ENCODE measurements around the gene BTN1A1. TPM values are rescaled to one million over a fixed set of nuclear protein-coding genes. Genes with fewer than 3 reads are reported as not detected.
A peak's percentile ranks its signal among the peaks of the same experiment; 100 is the strongest.
"Not testable (repeated sequence)": the region's sequence is repeated elsewhere in the genome, so short reads cannot be mapped to it uniquely, and the experiment has no call there.

The BTN1A1 gene
- total RNA-seq, 4 donors from 2014 or later: not detected

DNA sequence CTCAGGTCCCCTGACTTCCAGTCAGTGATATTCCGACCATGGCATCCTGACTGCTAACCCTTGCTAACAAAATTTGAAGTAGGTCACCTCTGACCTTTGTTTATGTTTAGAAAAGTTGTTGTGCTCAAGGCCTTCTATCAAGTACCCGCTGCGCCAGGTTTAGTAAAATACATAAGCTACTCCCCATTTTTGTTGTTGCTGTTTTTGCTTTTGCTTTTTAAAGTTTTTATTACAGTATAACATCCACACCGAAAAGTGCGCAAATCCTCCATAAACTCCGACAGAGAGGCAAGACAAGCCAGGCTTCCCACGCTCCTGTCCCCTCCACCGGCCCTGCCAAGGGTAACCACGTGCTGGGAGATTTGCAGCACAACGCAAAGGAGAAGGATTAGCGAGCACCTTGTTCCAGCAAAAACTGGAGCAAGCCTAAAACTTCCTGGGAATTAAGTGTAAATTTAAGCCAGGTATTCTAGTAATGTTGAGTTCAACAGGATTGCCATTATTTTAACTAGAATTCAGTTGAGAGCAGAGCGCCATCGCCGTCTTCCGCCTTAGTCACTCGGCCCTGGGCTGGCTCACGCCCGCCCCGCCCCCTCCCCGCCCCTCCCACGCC, 20.2 kb downstream of the BTN1A1 start:
- DNase-seq (ENCODE audit: low spot score in 2 of 2): peak in 1 of 2 donors; percentile 56
- H3K4me3 ChIP-seq (ENCODE audit: low read depth, poor library complexity, severe bottlenecking): no peak overlapping the region
- WGBS, 2 donors: 18% methylated on average over 17 to 18 of the region's 21 CpGs
- TF ChIP-seq, protein P1, sequence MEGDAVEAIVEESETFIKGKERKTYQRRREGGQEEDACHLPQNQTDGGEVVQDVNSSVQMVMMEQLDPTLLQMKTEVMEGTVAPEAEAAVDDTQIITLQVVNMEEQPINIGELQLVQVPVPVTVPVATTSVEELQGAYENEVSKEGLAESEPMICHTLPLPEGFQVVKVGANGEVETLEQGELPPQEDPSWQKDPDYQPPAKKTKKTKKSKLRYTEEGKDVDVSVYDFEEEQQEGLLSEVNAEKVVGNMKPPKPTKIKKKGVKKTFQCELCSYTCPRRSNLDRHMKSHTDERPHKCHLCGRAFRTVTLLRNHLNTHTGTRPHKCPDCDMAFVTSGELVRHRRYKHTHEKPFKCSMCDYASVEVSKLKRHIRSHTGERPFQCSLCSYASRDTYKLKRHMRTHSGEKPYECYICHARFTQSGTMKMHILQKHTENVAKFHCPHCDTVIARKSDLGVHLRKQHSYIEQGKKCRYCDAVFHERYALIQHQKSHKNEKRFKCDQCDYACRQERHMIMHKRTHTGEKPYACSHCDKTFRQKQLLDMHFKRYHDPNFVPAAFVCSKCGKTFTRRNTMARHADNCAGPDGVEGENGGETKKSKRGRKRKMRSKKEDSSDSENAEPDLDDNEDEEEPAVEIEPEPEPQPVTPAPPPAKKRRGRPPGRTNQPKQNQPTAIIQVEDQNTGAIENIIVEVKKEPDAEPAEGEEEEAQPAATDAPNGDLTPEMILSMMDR (IDR thresholded peaks at IDR 0.05): no peak
- no peak for TF ChIP-seq POLR2A (IDR thresholded peaks at IDR 0.05)
- intact Hi-C loops (cut with DNase I; ENCODE audit: low total_unique reads): no loop called here

DNA sequence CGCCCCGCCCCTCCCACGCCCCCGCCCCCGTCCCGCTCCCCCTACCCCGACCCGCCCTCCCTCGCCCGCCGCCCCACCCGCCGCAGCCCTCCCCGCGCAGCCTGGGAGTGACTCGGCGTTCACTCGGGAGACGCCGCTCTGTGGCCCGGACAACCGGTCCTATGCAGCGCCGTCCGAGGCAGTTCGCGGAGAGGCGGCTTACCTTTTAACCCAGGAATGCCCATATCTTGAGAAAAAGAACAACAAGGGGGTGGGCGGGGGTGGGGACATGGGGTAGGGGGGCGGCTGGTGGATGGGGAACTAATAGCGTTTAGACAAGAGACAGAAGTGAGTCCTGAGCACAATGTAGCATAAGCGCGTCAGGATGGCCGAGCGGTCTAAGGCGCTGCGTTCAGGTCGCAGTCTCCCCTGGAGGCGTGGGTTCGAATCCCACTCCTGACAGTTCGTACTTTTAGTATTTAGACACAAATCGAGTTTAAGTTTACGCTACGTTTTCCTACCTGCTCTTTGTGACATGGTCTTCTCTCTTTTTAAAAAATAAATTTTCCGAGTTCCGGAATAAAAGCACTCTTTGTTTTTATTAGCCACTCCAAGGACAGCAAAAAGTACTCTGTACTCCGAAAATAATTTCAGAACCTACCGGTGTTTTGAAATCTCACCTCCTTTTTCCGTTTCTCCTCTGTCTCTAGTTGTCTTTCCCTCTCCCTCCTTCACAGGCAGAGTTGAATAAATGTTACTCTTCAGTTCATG, 20.9 kb downstream of the BTN1A1 start:
- no peak for TF ChIP-seq POLR2A (IDR thresholded peaks at IDR 0.05)
- TF ChIP-seq, protein P1 (IDR thresholded peaks at IDR 0.05): no peak
- intact Hi-C loops (cut with DNase I; ENCODE audit: low total_unique reads): no loop called here
- DNase-seq (ENCODE audit: low spot score in 2 of 2): peak; percentile 89 to 97
- WGBS, 2 donors: 0 to 1% methylated on average over 29 to 37 of the region's 49 CpGs
- H3K4me3 ChIP-seq (ENCODE audit: low read depth, poor library complexity, severe bottlenecking): peak overlapping the region; percentile 60

DNA sequence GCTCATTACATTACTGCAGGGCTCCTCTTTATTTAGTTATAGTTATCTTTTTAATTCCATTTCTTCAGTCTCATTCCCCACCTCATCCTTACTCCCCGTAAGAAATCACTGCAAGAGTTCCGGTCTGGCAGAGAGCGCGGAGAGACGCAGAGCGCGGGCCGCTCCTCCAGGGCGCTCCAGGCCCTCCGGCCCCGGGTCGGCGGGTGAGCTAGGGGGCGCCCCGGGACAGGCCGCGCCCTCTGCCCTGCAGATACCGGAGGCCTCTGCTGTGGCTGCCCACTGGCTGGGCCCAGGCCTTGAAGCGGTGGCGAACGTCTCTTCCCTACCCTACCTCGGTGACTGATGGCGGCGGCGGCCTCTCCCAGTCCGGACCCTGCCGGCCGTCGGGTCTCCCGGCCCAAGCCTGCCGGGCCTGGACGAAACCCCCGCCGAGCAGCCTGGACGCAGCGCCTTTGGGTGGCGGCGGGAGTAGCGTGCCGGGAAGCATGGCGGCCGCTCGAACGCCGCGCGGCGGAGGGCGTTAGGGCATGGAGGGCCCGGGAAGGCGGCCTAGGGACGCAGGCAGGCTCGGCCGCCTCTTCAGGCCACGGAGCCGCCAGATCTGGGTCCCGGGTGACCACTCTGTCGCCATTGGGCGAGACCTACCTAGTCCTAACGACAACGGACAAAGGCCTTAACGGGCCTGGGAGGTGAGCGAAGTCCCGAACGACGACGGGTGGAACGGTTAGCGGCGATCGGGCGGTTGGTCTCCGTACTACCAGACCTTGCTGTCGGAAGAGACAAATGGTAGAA, 21.7 kb downstream of the BTN1A1 start:
- WGBS, 2 donors: 4 to 10% methylated on average over 39 to 50 of the region's 74 CpGs
- peak; percentile 65 to 96 for DNase-seq (ENCODE audit: low spot score in 2 of 2)
- intact Hi-C loops (cut with DNase I; ENCODE audit: low total_unique reads): no loop called here
- peak overlapping the region; percentile 60 for H3K4me3 ChIP-seq (ENCODE audit: low read depth, poor library complexity, severe bottlenecking)
- TF ChIP-seq, protein P1 (IDR thresholded peaks at IDR 0.05): no peak
- TF ChIP-seq POLR2A (IDR thresholded peaks at IDR 0.05): peak in 1 of 2 donors; percentile 34

DNA sequence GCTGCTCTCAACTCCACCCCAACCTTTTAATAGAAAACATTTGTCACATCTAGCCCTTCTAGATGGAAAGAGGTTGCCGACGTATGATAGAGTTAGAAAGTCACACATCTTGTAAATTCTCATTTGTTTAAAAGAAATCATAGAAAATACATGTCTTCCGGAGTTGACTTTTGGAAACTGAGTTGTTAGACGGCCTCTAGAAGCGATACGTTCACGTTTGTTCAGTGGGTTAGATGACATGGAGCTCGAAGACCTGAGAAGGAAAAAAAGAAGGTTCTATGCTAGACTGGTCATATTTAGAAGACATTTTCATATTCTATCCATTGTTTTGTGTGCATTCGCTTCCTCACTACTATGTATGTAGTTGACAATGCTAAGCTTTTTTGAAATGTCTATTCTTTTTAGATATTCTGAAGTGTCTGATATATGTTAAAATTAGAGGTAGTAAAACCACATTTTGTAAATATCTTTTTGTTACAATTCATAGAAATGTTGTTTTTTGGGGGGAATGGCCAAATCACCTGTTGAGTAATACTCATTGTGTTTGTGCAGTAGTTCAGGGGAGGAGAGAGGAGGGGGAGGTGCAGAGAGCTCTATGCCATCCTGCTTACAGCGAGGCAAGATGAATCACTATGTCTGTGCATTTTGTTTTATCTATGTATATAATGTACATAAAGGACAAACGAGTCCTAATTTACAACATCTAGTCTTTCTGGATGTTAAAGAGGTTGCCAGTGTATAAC, 22.6 kb downstream of the BTN1A1 start:
- DNase-seq (ENCODE audit: low spot score in 2 of 2): peak in 1 of 2 donors; percentile 49
- intact Hi-C loops (cut with DNase I; ENCODE audit: low total_unique reads); H3K4me3 ChIP-seq (ENCODE audit: low read depth, poor library complexity, severe bottlenecking): not testable (repeated sequence)
- WGBS, 2 donors: 65 to 74% methylated on average over 11 of the region's 11 CpGs

DNA sequence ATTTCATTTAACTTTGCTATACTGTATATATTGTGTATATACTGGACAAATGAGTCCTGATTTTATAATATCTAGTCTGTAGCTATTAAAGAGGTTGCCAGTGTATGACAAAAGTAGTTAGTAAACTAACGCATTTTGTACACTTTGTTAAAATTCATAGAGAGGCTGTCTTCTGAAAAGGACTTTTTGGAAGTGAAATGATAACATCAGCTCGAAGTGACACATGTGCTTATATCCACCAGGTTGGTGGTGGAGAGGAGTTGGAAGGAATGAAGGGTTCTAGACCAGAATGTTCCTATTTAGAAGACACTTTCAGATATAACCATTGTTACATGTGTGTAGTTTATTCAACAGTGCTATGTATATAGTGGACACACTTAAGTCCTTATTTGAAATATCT, 24.2 kb downstream of the BTN1A1 start:
- DNase-seq (ENCODE audit: low spot score in 2 of 2); H3K4me3 ChIP-seq (ENCODE audit: low read depth, poor library complexity, severe bottlenecking); intact Hi-C loops (cut with DNase I; ENCODE audit: low total_unique reads): not testable (repeated sequence)
- 94 to 97% methylated on average over 2 of the region's 2 CpGs for WGBS, 2 donors

DNA sequence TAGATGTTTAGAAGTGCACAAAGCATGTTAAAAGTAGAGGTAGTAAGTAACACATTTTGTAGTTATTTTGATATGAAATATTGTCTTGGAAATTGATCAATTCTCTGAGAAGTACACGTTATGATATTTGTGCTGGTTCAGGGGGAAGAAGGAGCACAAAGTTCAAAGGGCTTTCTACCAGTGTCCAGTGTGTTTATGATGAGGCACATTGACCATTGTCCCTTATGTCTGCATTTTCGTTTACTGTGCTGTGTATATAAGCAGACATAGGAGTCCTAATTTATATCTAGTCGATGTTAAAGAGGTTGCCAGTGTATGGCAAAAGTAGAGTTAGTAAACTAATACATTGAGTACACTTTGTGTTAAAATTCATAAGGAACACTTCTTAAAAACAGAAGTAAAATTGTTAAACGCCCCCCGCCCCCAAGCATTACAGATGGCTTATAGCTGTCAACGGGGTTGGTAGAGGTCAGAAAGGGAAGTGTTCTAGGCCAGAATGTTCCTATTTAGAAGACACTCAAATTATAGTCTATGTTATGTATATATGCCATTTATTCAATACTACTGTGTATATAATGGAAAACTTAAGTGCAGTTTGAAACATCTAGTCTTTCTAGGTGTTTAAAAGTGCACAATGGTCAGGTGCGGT, 24.7 kb downstream of the BTN1A1 start:
- TF ChIP-seq POLR2A (IDR thresholded peaks at IDR 0.05): no peak
- TF ChIP-seq, protein P1 (IDR thresholded peaks at IDR 0.05): no peak
- intact Hi-C loops (cut with DNase I; ENCODE audit: low total_unique reads): no loop called here
- no peak overlapping the region for H3K4me3 ChIP-seq (ENCODE audit: low read depth, poor library complexity, severe bottlenecking)
- DNase-seq (ENCODE audit: low spot score in 2 of 2): peak in 1 of 2 donors; percentile 36
- WGBS, 2 donors: 88% methylated on average over 7 of the region's 7 CpGs

Data from lower leg skin (tissue), 4 donors.